ENCODE data around the gene ZNF236. TPM values are rescaled to one million over a fixed set of nuclear protein-coding genes. Genes with fewer than 3 reads are reported as not detected.
"Not testable (repeated sequence)": the region's sequence is repeated elsewhere in the genome, so short reads cannot be mapped to it uniquely, and the experiment has no call there.

The ZNF236 gene
- total RNA-seq, 2 experiments from 2014 or later, result 13.7 to 25.7 TPM

GRCh38 chr18:76803413-76803812, 18.9 kb upstream of the ZNF236 start:
- no peak for DNase-seq
- Mint-ChIP-seq H3K27ac (no peak overlapping the region), H3K36me3 (ENCODE audit: low read depth) (peaks cover 4% of the 10 kb centered on the region), H3K9me3 (ENCODE audit: low read depth) (no peaks in the 10 kb centered on the region), H3K4me1 (peaks cover 13% of the 10 kb centered on the region), H3K27me3 (peaks cover 4% of the 10 kb centered on the region), H3K4me3 (no peak overlapping the region)
- no peak for ATAC-seq
- ChIA-PET CTCF (interaction anchor here (0.6 to 4.5 kb wide), 40 partner anchors 9 to 1994 kb away, joined by 3 to 62 read pairs (median 5); no protein-coding TSS in a partner anchor), POLR2A (no interaction called here)
- intact Hi-C loops (cut with DNase I, micrococcal nuclease), result loop anchor here (1.0 to 5.0 kb wide), 11 partner anchors 17 to 899 kb away; no protein-coding TSS in a partner anchor

GRCh38 chr18:76803814-76804213, 18.5 kb upstream of the ZNF236 start:
- Mint-ChIP-seq H3K27ac (no peak overlapping the region), H3K27me3 (peaks cover 4% of the 10 kb centered on the region), H3K4me3 (no peak overlapping the region), H3K4me1 (peaks cover 13% of the 10 kb centered on the region), H3K9me3 (ENCODE audit: low read depth) (no peaks in the 10 kb centered on the region), H3K36me3 (ENCODE audit: low read depth) (peaks cover 7% of the 10 kb centered on the region)
- ChIA-PET CTCF (interaction anchor here (0.6 to 4.5 kb wide), 24 partner anchors 8 to 1995 kb away, joined by 3 to 62 read pairs (median 4); no protein-coding TSS in a partner anchor), POLR2A (no interaction called here)
- ATAC-seq (peak; percentile 79), DNase-seq (peak; percentile 83)
- intact Hi-C loops (cut with DNase I, micrococcal nuclease), result loop anchor here (1.0 to 5.0 kb wide), 11 partner anchors 17 to 898 kb away; no protein-coding TSS in a partner anchor

DNA sequence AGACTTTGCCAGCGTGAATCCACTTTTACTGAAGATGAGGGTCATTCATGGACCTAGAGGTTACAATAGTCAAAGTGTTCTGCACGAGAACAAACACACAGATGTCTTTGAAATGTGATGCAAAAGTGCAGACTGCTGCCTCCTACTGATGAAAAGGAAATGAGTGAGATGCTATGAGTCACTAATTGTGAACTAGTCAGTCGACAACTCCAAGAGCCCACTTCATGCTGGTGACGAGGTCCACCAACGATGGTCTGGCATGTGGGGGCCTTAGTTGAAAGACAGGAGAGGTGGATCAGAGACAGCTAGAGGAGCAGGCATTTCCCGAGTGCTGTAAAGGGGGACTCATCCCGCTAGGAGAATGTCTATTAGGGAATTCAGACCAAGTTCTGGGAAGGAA, 17.1 kb upstream of the ZNF236 start:
- Mint-ChIP-seq H3K27me3 (peaks cover 4% of the 10 kb centered on the region), H3K27ac (no peak overlapping the region), H3K4me3 (no peak overlapping the region), H3K4me1 (peaks cover 13% of the 10 kb centered on the region), H3K9me3 (ENCODE audit: low read depth) (no peaks in the 10 kb centered on the region), H3K36me3 (ENCODE audit: low read depth) (peaks cover 10% of the 10 kb centered on the region)
- CTCF ChIA-PET, result no interaction called here
- POLR2A ChIA-PET, result no interaction called here
- DNase-seq (no peak), ATAC-seq (peak; percentile 16)
- intact Hi-C loops (cut with DNase I, micrococcal nuclease), result no loop called here

DNA sequence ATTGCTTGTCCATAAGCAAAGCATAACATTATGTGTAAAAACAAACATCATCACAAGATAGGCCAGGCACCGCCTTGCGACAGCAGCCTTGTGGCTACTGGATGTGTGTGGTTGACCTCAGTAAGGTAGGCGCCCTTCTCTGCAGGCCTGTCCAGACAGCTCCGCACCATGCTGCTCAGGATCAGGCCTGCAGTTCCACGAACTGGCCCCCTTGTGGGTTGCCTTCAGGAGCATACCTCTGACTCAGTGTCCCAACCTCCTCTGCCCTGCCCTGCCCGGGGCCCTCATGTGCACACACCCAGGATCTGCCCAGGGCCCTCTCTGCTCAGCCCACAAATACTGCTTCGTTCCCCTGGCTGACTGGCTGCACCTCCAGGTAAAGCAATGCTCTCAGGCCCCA, 16.1 kb upstream of the ZNF236 start:
- H3K36me3 Mint-ChIP-seq (ENCODE audit: low read depth), result peaks cover 10% of the 10 kb centered on the region
- H3K4me1 Mint-ChIP-seq, result peaks cover 13% of the 10 kb centered on the region
- no peak overlapping the region for H3K4me3 Mint-ChIP-seq
- H3K27ac Mint-ChIP-seq, result no peak overlapping the region
- no peaks in the 10 kb centered on the region for H3K9me3 Mint-ChIP-seq (ENCODE audit: low read depth)
- CTCF ChIA-PET, result no interaction called here
- DNase-seq (no peak), ATAC-seq (no peak)
- intact Hi-C loops (cut with DNase I, micrococcal nuclease), result no loop called here
- H3K27me3 Mint-ChIP-seq, result no peaks in the 10 kb centered on the region
- POLR2A ChIA-PET, result no interaction called here

DNA sequence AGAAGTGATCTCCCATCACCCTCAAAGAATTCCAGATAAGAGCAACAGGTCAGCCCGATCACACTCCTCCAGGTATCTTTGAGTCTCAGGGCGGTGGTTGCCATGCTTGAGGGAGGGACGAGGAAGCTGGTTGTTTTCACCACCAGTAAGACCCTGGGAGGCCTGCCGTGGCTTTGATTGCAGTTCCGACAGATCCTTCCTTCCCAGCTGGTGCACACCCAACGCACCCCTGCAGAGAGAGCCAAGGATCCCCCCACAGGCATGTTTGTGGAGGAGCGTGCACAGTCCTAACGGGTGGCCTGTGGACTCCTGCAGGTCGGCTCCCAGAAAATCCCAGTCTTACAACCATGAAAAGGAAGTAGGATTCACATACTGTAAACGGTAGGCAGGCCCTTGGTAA, 13.8 kb upstream of the ZNF236 start:
- intact Hi-C loops (cut with DNase I, micrococcal nuclease), result no loop called here
- Mint-ChIP-seq H3K9me3 (ENCODE audit: low read depth) (no peaks in the 10 kb centered on the region), H3K36me3 (ENCODE audit: low read depth) (peaks cover 10% of the 10 kb centered on the region), H3K4me3 (no peak overlapping the region), H3K27me3 (no peaks in the 10 kb centered on the region), H3K4me1 (peaks cover 5% of the 10 kb centered on the region), H3K27ac (no peak overlapping the region)
- ATAC-seq (no peak), DNase-seq (no peak)
- ChIA-PET CTCF (no interaction called here), POLR2A (no interaction called here)

GRCh38 chr18:76811530-76811929, 10.8 kb upstream of the ZNF236 start:
- ATAC-seq; H3K4me3 Mint-ChIP-seq; intact Hi-C loops (cut with DNase I, micrococcal nuclease); H3K27me3 Mint-ChIP-seq; H3K4me1 Mint-ChIP-seq; H3K9me3 Mint-ChIP-seq (ENCODE audit: low read depth); H3K27ac Mint-ChIP-seq; DNase-seq: not testable (repeated sequence)
- CTCF ChIA-PET, result interaction anchor here (0.7 to 2.1 kb wide), 2 partner anchors 8 to 407 kb away, joined by 3 to 18 read pairs; no protein-coding TSS in a partner anchor
- H3K36me3 Mint-ChIP-seq (ENCODE audit: low read depth), result peaks cover 16% of the 10 kb centered on the region
- POLR2A ChIA-PET, result interaction anchor here (0.7 kb wide), 1 partner anchor 90 kb away, joined by 5 read pairs; no protein-coding TSS in a partner anchor

DNA sequence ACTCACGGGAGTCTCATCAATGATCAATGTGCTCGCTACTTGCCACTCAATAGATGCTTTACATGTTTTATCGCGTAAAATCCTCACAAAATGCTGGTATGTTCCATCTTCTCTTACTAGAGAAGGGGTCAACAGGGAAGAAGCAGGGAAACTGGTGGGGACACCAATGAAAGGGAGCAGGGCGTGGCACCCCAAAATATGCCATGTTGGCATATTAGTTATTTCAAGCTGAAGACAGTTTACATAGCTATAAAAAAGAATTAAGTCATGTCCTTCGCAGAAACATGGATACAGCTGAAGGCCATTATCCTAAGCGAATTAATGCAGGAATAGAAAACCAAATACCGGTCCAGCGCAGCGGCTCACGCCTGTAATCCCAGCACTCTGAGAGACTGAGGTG, 8.1 kb upstream of the ZNF236 start:
- intact Hi-C loops (cut with DNase I, micrococcal nuclease), result no loop called here
- ATAC-seq (no peak), DNase-seq (no peak)
- Mint-ChIP-seq H3K36me3 (ENCODE audit: low read depth) (peaks cover 11% of the 10 kb centered on the region), H3K4me3 (no peak overlapping the region), H3K27ac (no peak overlapping the region), H3K4me1 (peaks cover 10% of the 10 kb centered on the region), H3K27me3 (no peaks in the 10 kb centered on the region), H3K9me3 (ENCODE audit: low read depth) (no peaks in the 10 kb centered on the region)
- POLR2A ChIA-PET, result no interaction called here
- CTCF ChIA-PET, result interaction anchor here (9.0 kb wide), 1 partner anchor 11 kb away, joined by 61 read pairs; no protein-coding TSS in a partner anchor

DNA sequence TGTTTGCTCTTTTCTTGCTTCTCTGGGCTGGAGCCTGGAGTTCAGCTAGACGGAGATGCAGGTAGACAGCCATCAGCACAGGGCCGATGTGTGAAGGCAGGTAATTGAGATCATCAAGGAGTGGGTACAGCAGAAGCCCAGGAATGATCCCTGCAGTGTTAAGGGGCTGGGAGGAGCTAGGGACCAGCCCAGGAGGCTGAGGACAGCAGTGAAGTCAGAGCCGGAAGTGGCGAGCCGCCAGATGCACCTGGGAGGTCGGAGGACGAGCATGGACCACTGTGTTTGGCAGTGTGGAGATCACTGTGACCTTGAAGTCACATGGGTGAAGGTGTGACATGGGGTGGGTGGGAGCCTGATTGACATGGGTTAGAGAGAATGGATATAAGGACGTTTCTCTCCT, 6.2 kb upstream of the ZNF236 start:
- POLR2A ChIA-PET, result no interaction called here
- no peak overlapping the region for H3K27ac Mint-ChIP-seq
- ATAC-seq, result no peak

DNA sequence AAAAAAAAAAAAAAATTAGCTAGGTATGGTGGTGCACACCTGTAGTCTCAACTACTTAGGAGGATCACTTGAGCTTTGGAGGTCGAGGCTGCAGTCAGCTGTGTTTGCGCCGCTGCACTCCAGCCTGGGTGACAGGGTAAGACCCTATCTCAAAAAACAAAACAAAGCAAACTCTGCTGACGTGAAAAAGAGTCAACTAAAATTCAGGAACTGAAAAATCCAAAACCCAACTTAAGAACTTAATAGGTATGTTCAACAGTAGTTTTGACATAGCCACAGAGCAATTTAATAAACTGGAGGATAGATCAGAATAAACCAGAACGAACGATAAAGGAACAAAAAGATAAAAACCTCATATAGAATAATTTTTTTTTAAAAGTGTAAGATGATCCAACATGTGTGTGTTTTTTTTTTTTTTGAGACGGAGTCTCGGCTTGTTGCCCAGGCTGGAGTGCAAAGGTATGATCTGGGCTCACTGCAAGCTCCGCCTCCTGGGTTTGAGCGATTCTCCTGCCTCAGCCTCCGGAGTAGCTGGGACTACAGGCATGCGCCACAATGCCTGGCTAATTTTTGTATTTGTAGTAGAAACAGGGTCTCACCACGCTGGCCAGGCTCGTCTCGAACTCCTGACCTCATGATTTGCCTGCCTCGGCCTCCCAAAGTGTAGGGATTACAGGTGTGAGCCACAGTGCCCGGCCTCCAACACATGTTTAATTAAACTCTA, 4.3 kb upstream of the ZNF236 start:
- no peak overlapping the region for H3K4me3 Mint-ChIP-seq
- DNase-seq (no peak), ATAC-seq (no peak)
- H3K9me3 Mint-ChIP-seq (ENCODE audit: low read depth), result no peaks in the 10 kb centered on the region
- no peak overlapping the region for H3K27ac Mint-ChIP-seq
- peaks cover 28% of the 10 kb centered on the region for H3K4me1 Mint-ChIP-seq
- intact Hi-C loops (cut with DNase I, micrococcal nuclease), result no loop called here
- no peaks in the 10 kb centered on the region for H3K27me3 Mint-ChIP-seq
- H3K36me3 Mint-ChIP-seq (ENCODE audit: low read depth), result peaks cover 17% of the 10 kb centered on the region
- ChIA-PET POLR2A (no interaction called here), CTCF (interaction anchor here (0.6 to 9.0 kb wide), 2 partner anchors 15 to 72 kb away, joined by 3 to 61 read pairs; no protein-coding TSS in a partner anchor)

More for the DNA sequence above, 6.2 kb upstream of the ZNF236 start:
- intact Hi-C loops (cut with DNase I, micrococcal nuclease), result no loop called here
- Mint-ChIP-seq H3K4me1 (peaks cover 28% of the 10 kb centered on the region), H3K9me3 (ENCODE audit: low read depth) (no peaks in the 10 kb centered on the region), H3K27me3 (no peaks in the 10 kb centered on the region), H3K4me3 (no peak overlapping the region), H3K36me3 (ENCODE audit: low read depth) (peaks cover 17% of the 10 kb centered on the region)
- DNase-seq, result no peak
- CTCF ChIA-PET, result interaction anchor here (9.0 kb wide), 1 partner anchor 13 kb away, joined by 61 read pairs; no protein-coding TSS in a partner anchor

DNA sequence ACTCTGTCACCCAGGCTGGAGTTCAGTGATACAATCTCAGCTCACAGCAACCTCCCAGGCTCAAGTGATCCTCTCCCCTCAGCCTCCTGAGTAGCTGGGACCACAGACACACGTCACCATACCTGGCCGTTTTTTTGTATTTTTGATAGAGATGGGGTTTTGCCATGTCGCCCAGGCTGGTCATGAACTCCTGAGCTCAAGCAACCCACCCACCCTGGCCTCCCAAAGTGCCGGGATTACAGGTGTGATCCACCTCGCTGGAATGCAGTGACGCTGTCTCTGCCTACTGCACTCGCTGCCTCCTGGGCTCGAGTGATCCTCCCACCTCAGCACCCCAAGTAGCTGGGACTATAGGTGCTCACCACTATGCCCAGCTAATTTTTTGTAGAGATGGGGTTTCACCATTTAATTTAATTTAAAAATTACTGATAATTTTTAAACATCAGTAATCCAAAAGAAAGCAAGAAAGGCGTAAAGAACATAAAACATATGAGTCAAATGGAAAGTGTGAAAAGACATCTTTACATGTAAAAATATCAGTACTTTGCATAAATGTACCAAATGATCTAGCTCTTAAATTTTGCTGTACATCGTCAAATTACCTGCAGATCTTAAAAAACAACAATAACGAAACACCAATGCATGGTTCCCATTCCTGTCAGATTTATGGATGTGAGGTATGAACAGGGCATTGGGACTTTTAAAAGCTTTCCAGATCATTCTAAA, 2.8 kb upstream of the ZNF236 start:
- Mint-ChIP-seq H3K9me3 (ENCODE audit: low read depth) (no peaks in the 10 kb centered on the region), H3K36me3 (ENCODE audit: low read depth) (peaks cover 17% of the 10 kb centered on the region), H3K4me1 (peaks cover 39% of the 10 kb centered on the region), H3K4me3 (peak overlapping the region; percentile 91), H3K27ac (peak overlapping the region; percentile 2), H3K27me3 (no peaks in the 10 kb centered on the region)
- ATAC-seq (no peak), DNase-seq (no peak)
- ChIA-PET CTCF (interaction anchor here (0.7 to 9.0 kb wide), 5 partner anchors 17 to 388 kb away, joined by 3 to 61 read pairs (median 3); no protein-coding TSS in a partner anchor), POLR2A (no interaction called here)
- intact Hi-C loops (cut with DNase I, micrococcal nuclease), result loop anchor here (2.0 to 5.0 kb wide), 4 partner anchors 17 to 442 kb away; partner anchors contain the start of gene MBP (in 1 of the 2)

- peaks cover 13% of the 10 kb centered on the region for H3K36me3 Mint-ChIP-seq (ENCODE audit: low read depth)
- intact Hi-C loops (cut with DNase I, micrococcal nuclease), result loop anchor here (2.0 to 5.0 kb wide), 4 partner anchors 19 to 444 kb away; partner anchors contain the start of gene MBP (in 1 of the 2)
- DNase-seq, result peak; percentile 24
- peaks cover 47% of the 10 kb centered on the region for H3K4me1 Mint-ChIP-seq
- no peak for ATAC-seq
- H3K9me3 Mint-ChIP-seq (ENCODE audit: low read depth), result no peaks in the 10 kb centered on the region
- H3K4me3 Mint-ChIP-seq, result peak overlapping the region; percentile 91
- ChIA-PET POLR2A (no interaction called here), CTCF (interaction anchor here (0.9 to 9.0 kb wide), 6 partner anchors 9 to 161 kb away, joined by 3 to 61 read pairs (median 4); no protein-coding TSS in a partner anchor)
- H3K27ac Mint-ChIP-seq, result peak overlapping the region; percentile 89
- H3K27me3 Mint-ChIP-seq, result no peaks in the 10 kb centered on the region
These were observed 942 bp upstream of the ZNF236 start for GRCh38 chr18:76821356-76821874.

Data from activated CD4-positive, alpha-beta T cell treated with anti-CD3 and anti-CD28 coated beads for 36 hours (primary cell).